ENCODE measurements around the gene GART. TPM values are rescaled to one million over a fixed set of nuclear protein-coding genes. Genes with fewer than 3 reads are reported as not detected.
"Not testable (repeated sequence)": the region's sequence is repeated elsewhere in the genome, so short reads cannot be mapped to it uniquely, and the experiment has no call there.

Gene GART
- total RNA-seq: 10 to 100 TPM; 30.6 to 48.8 TPM
- long read RNA-seq, transcript GART-203 (22 exons, 3,341 nt): major isoform, 43 of 94 reads
- long read RNA-seq, transcript GART-201 (11 exons, 2,149 nt): minor isoform, 30 of 94 reads
- long read RNA-seq, partial matches to known transcripts: 11 of 94 reads
- long read RNA-seq, other reads (novel, unspliced or antisense): 10 of 94 reads

GRCh38 chr21:33541756-33542639, at the start of gene GART:
TSS of gene GART (minus strand) at chr21:33542117. CDS start at chr21:33539315, 2,802 bp downstream.
- DNase-seq (peak; percentile 89), ATAC-seq (peak; percentile 87 to 90)
- intact Hi-C loops (cut with DNase I): loop anchor here in 1 of 2 donors (5.0 to 10.0 kb wide), 2 partner anchors 53 to 65 kb away; partner anchors contain the start of gene TMEM50B

GRCh38 chr21:33588485-33589335, 46.8 kb upstream of the GART start, which contains the start of gene DONSON:
TSS of gene DONSON (minus strand) at chr21:33588684. CDS start at chr21:33588641, 43 bp downstream.
- DNase-seq (peak; percentile 91), ATAC-seq (peak; percentile 98)
- intact Hi-C loops (cut with DNase I): no loop called here

- peak; percentile 38 to 39 for ATAC-seq
- intact Hi-C loops (cut with DNase I): no loop called here
- DNase-seq: peak; percentile 60
These were observed 46.0 kb upstream of the GART start for GRCh38 chr21:33587792-33588484.

GRCh38 chr21:33586927-33587326, 45.0 kb upstream of the GART start:
- no peak for DNase-seq
- ATAC-seq: no peak
- intact Hi-C loops (cut with DNase I): no loop called here

GRCh38 chr21:33584455-33584854, 42.5 kb upstream of the GART start:
- intact Hi-C loops (cut with DNase I): no loop called here
- ATAC-seq (no peak), DNase-seq (no peak)

GRCh38 chr21:33578959-33579542, 37.1 kb upstream of the GART start:
- no peak for ATAC-seq
- intact Hi-C loops (cut with DNase I): no loop called here
- no peak for DNase-seq

- intact Hi-C loops (cut with DNase I): no loop called here
- no peak for ATAC-seq
- no peak for DNase-seq
These were observed 36.3 kb upstream of the GART start for GRCh38 chr21:33578214-33578613.

GRCh38 chr21:33576741-33577141, 34.8 kb upstream of the GART start:
- DNase-seq; intact Hi-C loops (cut with DNase I): not testable (repeated sequence)
- peak in 1 of 2 donors; percentile 43 for ATAC-seq

GRCh38 chr21:33572350-33572749, 30.4 kb upstream of the GART start:
- intact Hi-C loops (cut with DNase I): no loop called here
- ATAC-seq (no peak), DNase-seq (no peak)

- ATAC-seq: no peak
- intact Hi-C loops (cut with DNase I): no loop called here
- no peak for DNase-seq
These were observed 28.1 kb upstream of the GART start for GRCh38 chr21:33569991-33570390.

- intact Hi-C loops (cut with DNase I): no loop called here
- ATAC-seq (no peak), DNase-seq (no peak)
These were observed 26.5 kb upstream of the GART start for GRCh38 chr21:33568448-33568847.

- intact Hi-C loops (cut with DNase I): no loop called here
- no peak for ATAC-seq
- no peak for DNase-seq
These were observed 26.0 kb upstream of the GART start for GRCh38 chr21:33567914-33568313.

- intact Hi-C loops (cut with DNase I): no loop called here
- DNase-seq: no peak
- ATAC-seq: no peak
These were observed 24.6 kb upstream of the GART start for GRCh38 chr21:33566514-33566913.

GRCh38 chr21:33562389-33562788, 20.5 kb upstream of the GART start:
- ATAC-seq: no peak
- intact Hi-C loops (cut with DNase I): no loop called here

GRCh38 chr21:33561373-33561772, 19.5 kb upstream of the GART start:
- intact Hi-C loops (cut with DNase I): no loop called here
- DNase-seq: no peak
- ATAC-seq: no peak

More at GRCh38 chr21:33562389-33562788, 20.5 kb upstream of the GART start:
- no peak for DNase-seq

- ATAC-seq: no peak
- DNase-seq: no peak
- intact Hi-C loops (cut with DNase I): no loop called here
These were observed 19.0 kb upstream of the GART start for GRCh38 chr21:33560965-33561364.

GRCh38 chr21:33559813-33560212, 17.9 kb upstream of the GART start:
- intact Hi-C loops (cut with DNase I): no loop called here
- ATAC-seq: no peak
- DNase-seq: no peak

- DNase-seq (no peak), ATAC-seq (no peak)
- intact Hi-C loops (cut with DNase I): no loop called here
These were observed 17.0 kb upstream of the GART start for GRCh38 chr21:33558777-33559421.

Measured in left cardiac atrium (tissue), 4 donors.